SK-N-SH (cell line): ENCODE measurements around the gene LILRA6.

Experiments
- NFIC ChIP-seq: IDR thresholded peaks from 2 replicates; pipeline ENCODE4 v1.4.0; 2012; ENCODE audit warnings: borderline replicate concordance
- POLR2AphosphoS5 ChIP-seq: IDR thresholded peaks from 2 replicates; pipeline ENCODE4 v1.6.1; 2012; ENCODE audit warnings: low read depth, low read length
- RAD21 ChIP-seq: IDR thresholded peaks from 2 replicates; pipeline ENCODE4 v1.6.1; 2012; ENCODE audit warnings: mild to moderate bottlenecking, low read length
- SIN3A ChIP-seq: IDR thresholded peaks from 2 replicates; pipeline ENCODE4 v1.6.1; 2012; ENCODE audit warnings: low read depth, mild to moderate bottlenecking, low read length, moderate library complexity, borderline replicate concordance
- SMC3 ChIP-seq: IDR thresholded peaks from 2 replicates; pipeline ENCODE4 v1.6.1; 2012; ENCODE audit warnings: low read depth, low read length, improper control_type of control experiment
- TAF1 ChIP-seq: IDR thresholded peaks from 2 replicates; pipeline ENCODE4 v1.6.1; 2012; ENCODE audit warnings: low read depth, mild to moderate bottlenecking, low read length, moderate library complexity, borderline replicate concordance
- TCF12 ChIP-seq: IDR thresholded peaks from 2 replicates; pipeline ENCODE4 v1.4.0; 2012
- YY1 ChIP-seq: IDR thresholded peaks from 2 replicates; pipeline ENCODE4 v1.4.0; 2012; ENCODE audit warnings: low read depth, mild to moderate bottlenecking
- TF ChIP-seq, protein P1 (sequence below): fragments of 200-600 bp; sonication (generic); IDR thresholded peaks from 2 replicates; pipeline ENCODE4 v1.6.1; 2017; ENCODE audit warnings: antibody characterized with exemption, mild to moderate bottlenecking, moderate library complexity
- TF ChIP-seq, protein P2 (sequence below): IDR thresholded peaks from 2 replicates; pipeline ENCODE4 v1.4.0; 2012; ENCODE audit warnings: low read depth, borderline replicate concordance

DNA sequence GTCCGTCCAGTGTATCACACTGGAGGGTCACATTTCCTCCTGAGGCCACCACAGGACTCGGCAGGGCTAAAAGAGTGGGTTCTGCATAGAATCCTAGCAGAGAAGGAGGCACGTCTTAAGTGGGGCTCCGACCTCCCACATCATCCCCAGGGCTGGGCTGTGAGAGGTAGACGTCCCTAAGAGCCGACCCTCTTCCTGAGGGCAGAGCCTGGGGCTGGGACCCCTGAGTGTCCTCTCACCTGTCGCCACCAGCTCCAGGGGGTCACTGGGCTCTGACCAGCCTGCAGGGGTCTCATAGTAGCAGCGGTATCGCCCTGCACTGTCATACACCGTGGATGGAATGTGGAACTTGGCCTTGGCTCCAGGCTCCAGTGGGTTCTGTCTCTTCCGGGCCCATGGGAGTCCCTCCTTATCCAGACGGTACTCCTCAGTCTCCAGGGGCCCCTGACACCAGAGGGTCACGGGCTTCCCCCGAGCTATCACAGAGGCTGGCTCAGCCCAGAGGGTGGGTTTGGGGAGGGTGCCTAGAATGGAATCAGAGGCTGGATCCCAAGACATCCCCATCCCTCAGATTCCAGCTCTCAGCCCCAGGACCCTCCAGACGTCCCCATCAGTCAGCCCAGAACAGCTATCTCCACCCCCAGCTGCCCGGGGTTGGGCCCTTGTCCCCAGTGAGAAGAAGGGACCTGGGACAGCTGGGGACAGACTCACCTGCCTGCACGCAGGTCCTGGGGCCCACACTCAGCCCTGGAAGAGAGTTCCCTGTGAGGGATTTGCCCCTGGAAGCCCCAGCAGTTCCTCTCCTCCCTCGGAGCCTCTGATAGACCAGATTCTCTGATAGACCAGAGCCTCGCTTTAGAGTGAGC is 13.9 kb upstream of the LILRA6 start:
- TF ChIP-seq YY1 (no peak), NFIC (no peak), SMC3 (no peak), RAD21 (no peak), SIN3A (no peak), POLR2AphosphoS5 (no peak), TAF1 (no peak), TCF12 (no peak)
- TF ChIP-seq, protein P1, sequence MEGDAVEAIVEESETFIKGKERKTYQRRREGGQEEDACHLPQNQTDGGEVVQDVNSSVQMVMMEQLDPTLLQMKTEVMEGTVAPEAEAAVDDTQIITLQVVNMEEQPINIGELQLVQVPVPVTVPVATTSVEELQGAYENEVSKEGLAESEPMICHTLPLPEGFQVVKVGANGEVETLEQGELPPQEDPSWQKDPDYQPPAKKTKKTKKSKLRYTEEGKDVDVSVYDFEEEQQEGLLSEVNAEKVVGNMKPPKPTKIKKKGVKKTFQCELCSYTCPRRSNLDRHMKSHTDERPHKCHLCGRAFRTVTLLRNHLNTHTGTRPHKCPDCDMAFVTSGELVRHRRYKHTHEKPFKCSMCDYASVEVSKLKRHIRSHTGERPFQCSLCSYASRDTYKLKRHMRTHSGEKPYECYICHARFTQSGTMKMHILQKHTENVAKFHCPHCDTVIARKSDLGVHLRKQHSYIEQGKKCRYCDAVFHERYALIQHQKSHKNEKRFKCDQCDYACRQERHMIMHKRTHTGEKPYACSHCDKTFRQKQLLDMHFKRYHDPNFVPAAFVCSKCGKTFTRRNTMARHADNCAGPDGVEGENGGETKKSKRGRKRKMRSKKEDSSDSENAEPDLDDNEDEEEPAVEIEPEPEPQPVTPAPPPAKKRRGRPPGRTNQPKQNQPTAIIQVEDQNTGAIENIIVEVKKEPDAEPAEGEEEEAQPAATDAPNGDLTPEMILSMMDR, result no peak
- TF ChIP-seq, protein P2, sequence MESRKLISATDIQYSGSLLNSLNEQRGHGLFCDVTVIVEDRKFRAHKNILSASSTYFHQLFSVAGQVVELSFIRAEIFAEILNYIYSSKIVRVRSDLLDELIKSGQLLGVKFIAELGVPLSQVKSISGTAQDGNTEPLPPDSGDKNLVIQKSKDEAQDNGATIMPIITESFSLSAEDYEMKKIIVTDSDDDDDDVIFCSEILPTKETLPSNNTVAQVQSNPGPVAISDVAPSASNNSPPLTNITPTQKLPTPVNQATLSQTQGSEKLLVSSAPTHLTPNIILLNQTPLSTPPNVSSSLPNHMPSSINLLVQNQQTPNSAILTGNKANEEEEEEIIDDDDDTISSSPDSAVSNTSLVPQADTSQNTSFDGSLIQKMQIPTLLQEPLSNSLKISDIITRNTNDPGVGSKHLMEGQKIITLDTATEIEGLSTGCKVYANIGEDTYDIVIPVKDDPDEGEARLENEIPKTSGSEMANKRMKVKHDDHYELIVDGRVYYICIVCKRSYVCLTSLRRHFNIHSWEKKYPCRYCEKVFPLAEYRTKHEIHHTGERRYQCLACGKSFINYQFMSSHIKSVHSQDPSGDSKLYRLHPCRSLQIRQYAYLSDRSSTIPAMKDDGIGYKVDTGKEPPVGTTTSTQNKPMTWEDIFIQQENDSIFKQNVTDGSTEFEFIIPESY, result no peak
